GM18505 (cell line): Measurements from ENCODE around the gene LRIG2.

Source experiments
- ATAC-seq: cut with Tn5 transposase; IDR thresholded peaks from one replicate; pipeline ENCODE4 v1.9.1; 2021; ENCODE audit not compliant: unreplicated experiment
- POLR2A ChIP-seq: IDR thresholded peaks from 4 replicates; pipeline ENCODE4 v1.6.1; 2011; ENCODE audit warnings: borderline replicate concordance; ENCODE audit not compliant: insufficient read depth, insufficient read length; ENCODE audit errors: extremely low read depth

The LRIG2 gene

DNA sequence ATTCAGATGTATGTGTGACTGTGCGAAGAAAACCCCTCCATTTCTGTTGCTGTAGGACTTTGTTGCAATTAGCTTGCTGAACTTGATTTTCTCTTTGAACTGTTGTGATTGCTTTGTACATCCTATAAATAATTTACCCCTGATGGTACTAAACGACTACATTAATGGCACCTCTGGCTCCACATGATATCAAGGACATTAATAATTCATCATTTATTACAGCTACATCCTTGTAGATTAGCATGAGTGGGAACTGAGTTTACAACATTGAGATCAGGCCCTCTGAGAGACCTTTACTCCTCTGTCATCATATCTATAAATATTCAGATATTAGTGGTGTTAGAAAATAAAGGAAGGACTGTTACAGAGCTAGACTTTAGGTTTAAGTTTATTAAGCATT is 13.5 kb downstream of the LRIG2 start:
- no peak for TF ChIP-seq POLR2A
- ATAC-seq: no peak

DNA sequence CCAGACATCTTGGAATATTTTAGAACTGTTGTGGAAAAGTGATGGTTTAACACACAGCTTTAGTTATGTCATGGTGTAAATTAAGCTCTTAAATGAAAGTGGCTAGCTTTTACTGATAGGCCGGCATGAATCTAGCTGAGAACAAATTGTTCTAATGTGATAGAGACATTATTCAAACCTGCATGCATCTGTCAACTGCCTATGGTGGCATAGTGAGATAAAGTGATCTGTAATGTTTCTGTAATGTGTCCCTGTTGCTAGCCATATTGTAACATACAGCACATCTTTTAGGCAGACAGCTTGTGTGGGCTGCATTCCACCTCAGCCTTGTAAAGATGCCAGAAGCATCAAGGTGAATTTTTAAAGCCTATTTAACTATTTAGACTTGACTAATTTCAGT is 16.0 kb downstream of the LRIG2 start:
- ATAC-seq: no peak
- TF ChIP-seq POLR2A: no peak

DNA sequence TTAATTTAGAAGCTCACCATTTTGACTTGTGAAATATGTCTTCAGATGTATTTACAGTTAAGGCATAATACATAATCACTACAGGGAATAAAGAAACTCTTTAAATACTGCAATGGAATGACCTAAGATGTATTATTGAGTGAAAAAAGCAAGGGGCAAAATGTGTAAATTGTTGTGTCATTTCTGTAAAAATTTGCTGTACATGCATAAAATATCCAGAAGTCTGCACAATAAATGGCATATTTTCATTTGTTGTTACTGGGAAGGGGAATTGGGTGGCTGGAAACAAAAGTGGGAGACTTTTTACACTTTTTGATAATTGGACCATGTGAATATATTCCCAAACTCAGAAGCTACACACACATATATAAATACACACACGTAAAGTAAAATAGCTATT is 17.1 kb downstream of the LRIG2 start:
- TF ChIP-seq POLR2A: no peak
- ATAC-seq: no peak

DNA sequence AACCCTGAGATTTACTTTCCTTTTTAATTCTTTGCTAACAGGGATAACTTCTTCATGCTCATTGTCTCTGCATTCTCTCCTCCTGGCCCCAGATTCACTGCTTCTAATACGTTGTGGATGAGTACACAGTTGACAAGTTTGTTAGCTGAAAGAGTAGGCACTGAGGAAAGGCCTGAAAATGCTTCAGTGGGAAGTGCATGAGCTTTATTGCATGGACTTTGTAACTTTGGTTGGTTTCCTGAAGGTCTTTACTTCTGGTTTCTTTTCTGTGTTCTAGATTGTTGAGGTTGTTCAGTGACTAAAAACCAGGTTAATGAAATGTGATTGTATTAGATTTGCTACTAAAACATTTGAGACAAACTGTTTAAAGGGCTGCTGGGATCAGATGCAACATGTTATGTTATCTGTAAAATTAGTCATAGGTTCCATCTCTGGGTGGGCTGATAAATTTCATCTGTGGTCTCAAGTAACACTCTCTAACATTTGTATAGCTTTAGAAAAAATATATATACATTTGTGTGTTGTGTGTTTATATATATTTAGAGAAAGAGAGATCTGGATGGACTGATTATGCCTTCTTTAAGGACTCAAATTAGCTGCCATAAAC is 19.1 kb downstream of the LRIG2 start:
- TF ChIP-seq POLR2A: no peak
- ATAC-seq: no peak

DNA sequence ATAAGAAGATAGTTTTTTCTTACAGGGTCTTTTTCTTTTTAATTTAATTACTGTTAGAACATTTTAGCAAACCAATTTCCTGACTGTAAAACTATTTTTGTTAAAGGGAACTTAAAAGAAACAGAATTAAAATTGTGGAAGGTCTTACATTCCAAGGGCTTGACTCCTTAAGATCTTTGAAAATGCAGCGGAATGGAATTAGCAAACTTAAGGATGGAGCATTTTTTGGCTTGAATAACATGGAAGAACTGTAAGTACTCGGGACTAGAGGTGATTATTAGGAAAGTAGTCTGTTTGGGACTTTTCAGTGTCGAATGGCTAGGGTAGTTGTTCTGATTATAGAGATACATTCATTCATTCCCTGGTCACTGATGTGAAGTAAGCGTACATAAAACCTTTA is 21.5 kb downstream of the LRIG2 start:
- no peak for TF ChIP-seq POLR2A
- ATAC-seq: no peak

DNA sequence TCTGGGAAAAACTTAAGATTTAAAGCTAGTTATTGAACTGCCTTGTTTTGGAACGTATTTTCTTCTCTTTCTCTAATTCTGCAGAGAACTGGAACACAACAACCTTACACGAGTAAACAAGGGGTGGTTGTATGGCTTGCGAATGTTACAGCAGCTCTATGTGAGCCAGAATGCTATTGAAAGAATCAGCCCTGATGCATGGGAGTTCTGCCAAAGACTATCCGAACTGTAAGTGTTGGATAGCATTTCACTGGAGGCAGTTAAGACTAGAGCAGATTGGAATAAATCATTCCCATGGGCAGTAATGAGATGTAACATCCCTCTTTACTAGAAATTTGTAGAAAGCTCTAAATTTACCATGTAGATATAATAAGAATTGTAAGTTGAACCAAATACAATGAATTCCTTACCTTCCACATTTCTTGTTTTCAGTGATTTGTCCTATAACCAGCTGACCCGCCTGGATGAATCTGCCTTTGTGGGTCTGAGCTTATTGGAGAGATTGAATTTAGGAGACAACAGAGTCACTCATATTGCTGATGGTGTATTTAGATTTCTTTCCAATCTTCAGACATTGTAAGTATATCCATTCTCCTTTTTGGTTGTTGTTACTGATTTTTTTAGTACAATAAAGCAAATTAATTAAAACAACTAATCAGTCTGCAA is 22.9 kb downstream of the LRIG2 start:
- no peak for TF ChIP-seq POLR2A
- no peak for ATAC-seq

DNA sequence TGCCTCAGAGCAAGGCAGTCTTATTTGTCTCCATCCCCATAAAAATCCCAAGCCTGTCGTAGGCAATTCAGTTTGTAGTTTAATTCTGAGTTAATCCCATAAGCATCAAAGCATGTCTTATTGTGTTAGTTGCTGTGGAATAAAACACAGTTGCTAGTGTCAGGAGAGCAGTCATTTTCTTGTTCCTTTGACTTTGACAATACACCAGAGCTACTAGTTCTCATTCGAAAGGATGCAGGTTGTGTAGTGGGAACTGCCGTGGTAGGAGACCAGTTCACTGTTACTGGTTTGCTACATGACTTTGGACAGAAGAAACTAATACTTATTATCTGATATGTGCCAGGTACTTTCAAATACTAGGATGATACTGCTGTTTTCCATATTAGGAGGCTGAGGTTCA is 23.5 kb downstream of the LRIG2 start:
- no peak for ATAC-seq

DNA sequence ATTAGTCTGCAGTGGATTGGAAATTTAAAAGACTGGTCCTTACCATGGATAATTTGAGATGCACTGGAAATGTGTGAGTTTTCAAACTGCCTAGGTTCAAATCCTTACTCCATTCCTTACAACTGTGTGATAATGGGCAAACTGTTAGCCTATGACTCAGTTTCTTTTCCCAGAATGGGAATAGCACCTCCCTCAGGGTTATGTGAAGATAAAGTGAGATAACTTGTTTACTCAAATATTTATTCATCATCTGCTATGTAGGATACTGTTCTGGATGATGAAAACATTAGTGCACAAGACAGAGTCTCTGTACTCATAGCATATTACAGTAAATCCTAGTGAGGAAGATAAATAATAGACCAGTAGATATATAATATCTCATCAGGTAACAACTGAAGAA is 28.6 kb downstream of the LRIG2 start:
- no peak for TF ChIP-seq POLR2A
- no peak for ATAC-seq

More for the DNA sequence above, 23.5 kb downstream of the LRIG2 start:
- no peak for TF ChIP-seq POLR2A

DNA sequence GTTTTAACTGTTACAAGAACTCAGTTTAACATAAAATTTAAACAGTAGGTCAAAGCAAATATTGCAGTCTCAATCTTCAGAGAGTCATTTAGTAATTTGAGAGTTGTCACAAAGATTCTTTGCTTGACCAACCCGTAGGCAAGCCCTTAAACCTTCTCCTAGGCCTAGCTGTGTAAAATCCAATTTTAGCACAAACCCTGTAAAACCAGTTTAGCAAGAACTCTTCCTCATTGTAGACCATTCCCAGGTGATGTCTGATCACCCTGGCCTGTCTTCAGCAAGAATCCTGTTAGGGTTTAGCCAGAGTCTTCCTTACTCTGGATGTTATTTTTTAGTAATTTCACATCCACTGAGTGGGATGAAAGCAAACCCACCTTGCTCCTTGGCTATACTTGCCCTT is 30.1 kb downstream of the LRIG2 start:
- TF ChIP-seq POLR2A: no peak
- no peak for ATAC-seq

DNA sequence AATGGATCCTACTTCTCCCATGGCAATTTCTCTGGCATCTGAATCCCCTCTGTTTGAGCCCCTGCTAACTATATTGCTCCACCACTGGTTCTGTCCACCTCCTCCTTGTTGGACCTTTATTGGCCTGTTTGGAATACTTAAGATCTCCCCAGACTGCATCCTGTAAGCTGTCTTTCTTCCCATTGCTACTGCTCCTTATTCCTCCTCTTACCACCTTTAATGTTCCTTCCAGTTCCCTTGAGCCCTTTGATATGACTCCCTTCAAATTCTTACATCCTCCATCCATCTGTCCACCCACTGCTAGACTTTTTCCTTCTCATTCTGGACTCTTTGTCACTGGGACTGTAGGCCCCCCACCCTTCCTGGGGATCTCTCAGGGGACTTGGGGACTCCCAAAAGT is 31.0 kb downstream of the LRIG2 start:
- no peak for TF ChIP-seq POLR2A
- ATAC-seq: no peak

DNA sequence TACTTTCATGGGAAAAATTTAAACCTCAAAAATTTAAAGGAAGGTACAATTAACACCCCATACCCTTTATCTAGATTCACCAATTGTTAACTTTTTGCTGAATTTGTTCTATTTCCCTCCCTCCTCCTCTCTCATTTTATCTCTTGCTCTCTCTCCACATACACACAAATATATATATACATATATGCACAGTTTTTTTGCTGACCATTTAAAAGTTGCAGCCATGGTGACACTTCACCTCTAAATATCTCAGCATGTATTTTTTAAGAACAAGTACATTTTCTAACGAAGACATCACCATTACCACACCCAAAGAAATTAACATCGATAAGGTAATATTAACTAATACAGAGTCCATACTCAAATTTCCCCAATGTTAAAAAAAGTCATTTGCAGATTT is 33.9 kb downstream of the LRIG2 start:
- no peak for TF ChIP-seq POLR2A
- ATAC-seq: no peak

DNA sequence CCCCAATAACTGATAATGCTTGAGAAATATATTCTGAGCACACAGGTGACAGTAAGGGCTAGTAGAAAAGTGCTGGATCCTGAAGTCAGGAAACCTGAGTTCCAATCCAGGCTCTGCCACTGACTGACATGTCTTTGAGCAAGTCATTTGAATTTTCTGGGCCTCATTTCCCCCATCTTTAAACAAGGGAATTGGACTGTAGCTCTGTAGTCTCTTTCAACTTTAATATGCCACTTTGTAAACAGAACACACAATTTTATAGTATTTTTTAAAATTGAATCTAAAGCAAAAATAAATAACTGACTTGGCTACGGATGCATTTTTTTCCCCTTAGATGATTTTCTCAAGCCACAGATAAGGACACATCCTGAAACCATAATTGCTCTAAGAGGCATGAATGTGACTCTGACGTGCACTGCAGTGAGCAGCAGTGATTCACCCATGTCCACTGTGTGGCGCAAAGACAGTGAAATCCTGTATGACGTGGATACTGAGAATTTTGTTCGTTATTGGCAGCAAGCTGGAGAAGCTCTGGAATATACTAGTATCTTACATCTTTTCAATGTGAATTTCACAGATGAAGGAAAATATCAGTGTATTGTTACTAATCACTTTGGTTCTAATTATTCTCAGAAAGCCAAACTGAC is 37.0 kb downstream of the LRIG2 start:
- ATAC-seq: no peak
- TF ChIP-seq POLR2A: no peak

DNA sequence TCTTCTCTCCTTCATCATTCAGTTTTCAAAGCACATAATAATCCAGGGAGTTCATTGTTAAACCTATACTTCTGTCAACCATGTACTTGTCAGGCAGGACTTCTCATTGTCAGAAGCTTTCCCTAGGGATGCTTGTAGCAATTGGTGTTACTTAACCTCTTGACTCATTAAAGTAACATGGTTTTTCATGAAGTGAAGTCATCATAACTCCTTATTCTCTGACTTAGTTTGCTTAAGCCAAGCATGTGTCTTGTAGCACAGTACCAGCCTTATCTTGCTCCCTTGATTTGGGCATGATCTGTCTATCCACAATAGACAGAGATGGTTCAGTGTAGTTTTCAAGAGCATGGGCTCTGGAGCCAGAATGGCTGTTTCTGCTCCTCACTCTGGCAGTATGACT is 45.3 kb downstream of the LRIG2 start:
- no peak for TF ChIP-seq POLR2A
- no peak for ATAC-seq

DNA sequence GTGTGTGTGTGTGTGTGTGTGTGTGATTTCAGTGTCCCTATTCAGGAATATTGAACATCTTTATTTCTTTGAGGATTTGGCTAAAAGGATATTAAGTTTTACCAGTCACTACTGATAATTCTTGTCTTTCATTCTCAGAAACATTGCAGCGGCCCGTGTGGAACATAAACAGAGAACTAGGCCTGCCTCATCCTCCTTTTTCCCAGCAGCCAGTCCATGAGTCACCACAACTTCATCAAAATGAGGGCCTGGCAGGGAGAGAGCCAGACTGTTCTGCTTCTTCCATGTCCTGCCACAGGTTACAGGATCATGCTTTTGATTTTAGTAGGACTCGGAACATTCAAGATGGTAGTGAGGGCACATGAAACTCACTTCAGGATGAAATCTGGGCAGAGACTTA is 50.7 kb downstream of the LRIG2 start:
- TF ChIP-seq POLR2A: no peak
- ATAC-seq: no peak
